Measurements from ENCODE around the gene LAMB1. TPM values are rescaled to one million over a fixed set of nuclear protein-coding genes. Genes with fewer than 3 reads are reported as not detected.

Gene LAMB1
- total and polyA plus RNA-seq, 2 of the 13 experiments (the other 11 are each of a cell fraction or from before 2014, with no cell fraction given) = 109 to 124 TPM

DNA sequence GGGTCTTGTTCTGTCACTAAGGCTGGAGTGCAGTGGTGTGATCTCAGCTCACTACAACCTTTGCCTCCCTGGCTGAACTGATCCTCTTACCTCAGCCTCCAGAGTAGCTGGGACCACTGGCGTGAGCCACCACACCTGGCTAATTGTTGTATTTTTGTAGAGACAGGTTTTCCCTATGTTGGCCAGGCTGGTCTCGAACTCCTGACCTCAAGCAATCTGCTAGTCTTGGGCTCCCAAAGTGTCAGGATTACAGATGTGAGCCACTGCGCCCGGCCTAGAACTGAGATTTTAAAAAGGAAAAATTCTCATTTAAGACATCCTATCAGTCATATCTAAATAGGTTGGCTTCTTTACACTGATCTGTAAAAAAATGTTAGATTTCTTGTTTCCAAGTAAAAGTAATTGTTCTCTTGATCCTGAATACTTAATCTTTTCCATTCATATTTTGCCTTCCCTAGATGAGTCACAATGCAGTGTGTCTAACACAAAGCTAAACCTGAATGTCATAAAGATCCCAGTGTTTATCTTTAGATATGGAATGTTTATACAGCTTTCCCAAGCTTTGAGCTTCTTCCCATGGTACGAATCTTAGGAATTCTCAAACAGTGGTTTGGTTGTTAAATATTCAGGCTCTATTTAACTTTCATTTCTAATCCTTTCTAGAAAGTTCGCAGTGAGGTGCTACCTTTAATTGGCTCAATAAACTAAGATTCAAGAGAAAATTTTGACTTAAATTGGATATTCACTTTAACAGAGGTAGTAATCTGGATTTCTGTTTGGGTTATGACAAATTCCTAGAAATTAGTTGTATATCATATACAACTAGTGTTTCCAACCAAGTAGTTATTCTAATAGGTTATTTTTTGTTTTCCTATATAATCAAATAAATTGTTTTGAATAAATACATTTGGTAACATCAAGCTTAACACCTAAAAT is 12.1 kb upstream of the LAMB1 start (continued):
- TF ChIP-seq, protein P1, sequence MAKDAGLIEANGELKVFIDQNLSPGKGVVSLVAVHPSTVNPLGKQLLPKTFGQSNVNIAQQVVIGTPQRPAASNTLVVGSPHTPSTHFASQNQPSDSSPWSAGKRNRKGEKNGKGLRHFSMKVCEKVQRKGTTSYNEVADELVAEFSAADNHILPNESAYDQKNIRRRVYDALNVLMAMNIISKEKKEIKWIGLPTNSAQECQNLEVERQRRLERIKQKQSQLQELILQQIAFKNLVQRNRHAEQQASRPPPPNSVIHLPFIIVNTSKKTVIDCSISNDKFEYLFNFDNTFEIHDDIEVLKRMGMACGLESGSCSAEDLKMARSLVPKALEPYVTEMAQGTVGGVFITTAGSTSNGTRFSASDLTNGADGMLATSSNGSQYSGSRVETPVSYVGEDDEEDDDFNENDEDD (CRISPR knock-in tag; IDR thresholded peaks at IDR 0.05; ENCODE audit: borderline replicate concordance) = no peak
- TF ChIP-seq HDAC2 (CRISPR knock-in tag; IDR thresholded peaks at IDR 0.05) (peak; percentile 83), ZNF431 (CRISPR knock-in tag; IDR thresholded peaks at IDR 0.05; ENCODE audit: borderline replicate concordance, low read depth) (no peak), MAFG (CRISPR knock-in tag; IDR thresholded peaks at IDR 0.05) (no peak), ZNF552 (CRISPR knock-in tag; IDR thresholded peaks at IDR 0.05; ENCODE audit: borderline replicate concordance) (no peak), AKAP8 (CRISPR knock-in tag; IDR thresholded peaks at IDR 0.05) (no peak), MEIS2 (CRISPR knock-in tag; IDR thresholded peaks at IDR 0.05) (no peak), SCMH1 (CRISPR knock-in tag; IDR thresholded peaks at IDR 0.05; ENCODE audit: borderline replicate concordance) (no peak), NFYC (CRISPR knock-in tag; IDR thresholded peaks at IDR 0.05) (no peak), EED (CRISPR knock-in tag; IDR thresholded peaks at IDR 0.05) (no peak), HNRNPK (IDR thresholded peaks at IDR 0.05; ENCODE audit: low read depth, low read length, poor library complexity, severe bottlenecking) (no peak), PHF20 (CRISPR knock-in tag; IDR thresholded peaks at IDR 0.05) (no peak), ZNF296 (CRISPR knock-in tag; conservative IDR thresholded peaks at IDR 0.05) (no peak), ZNF225 (CRISPR knock-in tag; IDR thresholded peaks at IDR 0.05) (no peak), FOXJ3 (CRISPR knock-in tag; IDR thresholded peaks at IDR 0.05; ENCODE audit: borderline replicate concordance) (peak; percentile 46; the same call in 1 of the 2 replicates), DNMT1 (CRISPR knock-in tag; IDR thresholded peaks at IDR 0.05) (no peak)
- TF ChIP-seq, protein P2, sequence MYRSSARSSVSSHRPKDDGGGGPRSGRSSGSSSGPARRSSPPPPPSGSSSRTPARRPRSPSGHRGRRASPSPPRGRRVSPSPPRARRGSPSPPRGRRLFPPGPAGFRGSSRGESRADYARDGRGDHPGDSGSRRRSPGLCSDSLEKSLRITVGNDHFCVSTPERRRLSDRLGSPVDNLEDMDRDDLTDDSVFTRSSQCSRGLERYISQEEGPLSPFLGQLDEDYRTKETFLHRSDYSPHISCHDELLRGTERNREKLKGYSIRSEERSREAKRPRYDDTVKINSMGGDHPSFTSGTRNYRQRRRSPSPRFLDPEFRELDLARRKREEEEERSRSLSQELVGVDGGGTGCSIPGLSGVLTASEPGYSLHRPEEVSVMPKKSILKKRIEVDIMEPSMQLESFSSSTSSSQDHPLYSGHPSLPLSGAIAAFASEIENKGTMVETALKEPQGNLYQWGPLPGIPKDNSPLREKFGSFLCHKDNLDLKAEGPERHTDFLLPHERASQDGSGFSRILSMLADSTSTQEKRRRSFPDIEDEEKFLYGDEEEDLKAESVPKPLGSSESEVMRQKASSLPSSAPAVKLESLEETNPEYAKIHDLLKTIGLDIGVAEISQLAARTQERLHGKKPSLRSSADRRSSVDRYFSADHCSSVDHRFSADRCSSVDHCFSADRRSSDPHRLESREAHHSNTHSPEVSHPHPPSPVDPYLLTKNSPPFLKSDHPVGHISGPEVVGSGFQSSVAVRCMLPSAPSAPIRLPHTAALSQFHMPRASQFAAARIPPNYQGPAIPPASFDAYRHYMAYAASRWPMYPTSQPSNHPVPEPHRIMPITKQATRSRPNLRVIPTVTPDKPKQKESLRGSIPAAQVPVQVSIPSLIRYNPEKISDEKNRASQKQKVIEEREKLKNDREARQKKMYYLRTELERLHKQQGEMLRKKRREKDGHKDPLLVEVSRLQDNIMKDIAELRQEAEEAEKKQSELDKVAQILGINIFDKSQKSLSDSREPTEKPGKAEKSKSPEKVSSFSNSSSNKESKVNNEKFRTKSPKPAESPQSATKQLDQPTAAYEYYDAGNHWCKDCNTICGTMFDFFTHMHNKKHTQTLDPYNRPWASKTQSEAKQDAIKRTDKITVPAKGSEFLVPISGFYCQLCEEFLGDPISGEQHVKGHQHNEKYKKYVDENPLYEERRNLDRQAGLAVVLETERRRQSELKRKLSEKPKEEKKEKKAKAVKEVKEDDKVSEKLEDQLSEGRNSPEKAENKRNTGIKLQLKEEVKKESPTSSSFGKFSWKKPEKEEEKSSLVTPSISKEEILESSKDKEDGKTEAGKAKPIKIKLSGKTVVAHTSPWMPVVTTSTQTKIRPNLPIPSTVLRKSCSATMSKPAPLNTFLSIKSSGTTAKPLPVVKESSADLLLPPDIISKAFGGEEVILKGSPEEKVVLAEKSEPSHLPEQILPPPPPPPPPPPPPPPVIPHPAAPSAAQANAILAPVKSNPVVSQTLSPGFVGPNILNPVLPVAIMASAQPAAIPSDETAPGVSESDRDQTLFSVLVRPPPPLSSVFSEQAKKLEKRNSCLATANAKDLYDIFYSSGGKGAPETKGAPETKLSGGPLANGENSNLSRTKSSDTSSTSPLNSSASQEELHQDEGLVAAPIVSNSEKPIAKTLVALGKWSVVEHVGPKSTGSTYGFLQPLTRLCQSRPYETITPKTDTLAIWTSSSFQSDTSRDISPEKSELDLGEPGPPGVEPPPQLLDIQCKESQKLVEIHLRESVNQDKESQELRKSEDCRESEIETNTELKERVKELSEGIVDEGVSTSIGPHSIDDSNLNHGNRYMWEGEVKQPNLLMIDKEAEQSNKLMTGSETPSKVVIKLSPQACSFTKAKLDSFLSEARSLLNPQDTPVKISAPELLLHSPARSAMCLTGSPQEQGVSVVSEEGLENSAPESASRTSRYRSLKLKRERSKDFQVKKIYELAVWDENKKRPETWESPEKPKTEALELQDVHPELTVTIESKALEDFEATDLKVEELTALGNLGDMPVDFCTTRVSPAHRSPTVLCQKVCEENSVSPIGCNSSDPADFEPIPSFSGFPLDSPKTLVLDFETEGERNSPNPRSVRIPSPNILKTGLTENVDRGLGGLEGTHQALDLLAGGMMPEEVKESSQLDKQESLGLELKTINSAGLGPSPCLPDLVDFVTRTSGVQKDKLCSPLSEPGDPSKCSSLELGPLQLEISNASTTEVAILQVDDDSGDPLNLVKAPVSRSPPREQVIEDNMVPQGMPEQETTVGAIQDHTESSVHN (CRISPR knock-in tag; IDR thresholded peaks at IDR 0.05) = no peak
- TF ChIP-seq, protein P3, sequence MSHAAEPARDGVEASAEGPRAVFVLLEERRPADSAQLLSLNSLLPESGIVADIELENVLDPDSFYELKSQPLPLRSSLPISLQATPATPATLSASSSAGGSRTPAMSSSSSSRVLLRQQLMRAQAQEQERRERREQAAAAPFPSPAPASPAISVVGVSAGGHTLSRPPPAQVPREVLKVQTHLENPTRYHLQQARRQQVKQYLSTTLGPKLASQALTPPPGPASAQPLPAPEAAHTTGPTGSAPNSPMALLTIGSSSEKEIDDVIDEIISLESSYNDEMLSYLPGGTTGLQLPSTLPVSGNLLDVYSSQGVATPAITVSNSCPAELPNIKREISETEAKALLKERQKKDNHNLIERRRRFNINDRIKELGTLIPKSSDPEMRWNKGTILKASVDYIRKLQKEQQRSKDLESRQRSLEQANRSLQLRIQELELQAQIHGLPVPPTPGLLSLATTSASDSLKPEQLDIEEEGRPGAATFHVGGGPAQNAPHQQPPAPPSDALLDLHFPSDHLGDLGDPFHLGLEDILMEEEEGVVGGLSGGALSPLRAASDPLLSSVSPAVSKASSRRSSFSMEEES (CRISPR knock-in tag; IDR thresholded peaks at IDR 0.05) = peak; percentile 50; the same call in 1 of the 2 replicates

Measured in HepG2 (cell line).